Ascending aorta (tissue), 2 donors: Measurements from ENCODE around the gene SOSTDC1. TPM values are rescaled to one million over a fixed set of nuclear protein-coding genes. Genes with fewer than 3 reads are reported as not detected.

Experiments used
- DNase-seq, 2 donors: peaks; one replicate each; pipeline ENCODE4 v3.0.0-alpha.2; 2019; ENCODE audit warnings: low spot score in 2 of 2
- H3K27ac ChIP-seq, 2 donors: fragments of 200-600 bp; sonication (generic); one replicate each; pipeline ENCODE4 v1.5.1; 2016 to 2017; ENCODE audit warnings: mild to moderate bottlenecking in 1 of 2
- H3K27me3 ChIP-seq: fragments of 200-600 bp; sonication (generic); one replicate; pipeline ENCODE4 v1.5.1; 2017
- H3K36me3 ChIP-seq, 2 donors: fragments of 200-600 bp; sonication (generic); one replicate each; pipeline ENCODE4 v1.5.1; 2016
- H3K4me1 ChIP-seq, 2 donors: fragments of 200-600 bp; sonication (generic); one replicate each; pipeline ENCODE4 v1.5.1; 2016 to 2017; ENCODE audit warnings: mild to moderate bottlenecking in 1 of 2
- H3K4me3 ChIP-seq, 2 donors: fragments of 200-600 bp; sonication (generic); one replicate each; pipeline ENCODE4 v1.5.1; 2016 to 2017; ENCODE audit warnings: mild to moderate bottlenecking in 1 of 2
- H3K9me3 ChIP-seq, 2 donors: fragments of 200-600 bp; sonication (generic); one replicate each; pipeline ENCODE4 v1.5.1; 2016
- CTCF ChIP-seq, 3 experiments: fragments of 200-600 bp in 2 of 3; fragments of 450-650 bp in 1 of 3; sonication (generic) in 2 of 3; IDR thresholded peaks; one replicate each; pipeline ENCODE4 v1.5.1; 2016 to 2019; ENCODE audit warnings: antibody characterized with exemption in 3 of 3, mild to moderate bottlenecking in 1 of 3, moderate library complexity in 1 of 3
- intact Hi-C: fragments of 100-400 bp; cut with DNase I; formaldehyde crosslinking; loops from one replicate; pipeline ENCODE4 v1.15.1; 2023
- total RNA-seq: library from RNA; depleted of rRNA; stranded (reverse); fragments of >200 nt; gene quantifications from one replicate; pipeline ENCODE4 v1.1.0, GENCODE V29; 2016

SOSTDC1 gene
- total RNA-seq, 1 donor from 2014 or later, result not detected

- H3K27ac ChIP-seq, result peak overlapping the region; percentile 98
- TF ChIP-seq CTCF (IDR thresholded peaks at IDR 0.05), result no peak
- no peak for DNase-seq
- no peaks in the 10 kb centered on the region for H3K9me3 ChIP-seq
- H3K27me3 ChIP-seq, result no peaks in the 10 kb centered on the region
- no peaks in the 10 kb centered on the region for H3K36me3 ChIP-seq
- peaks cover 0 to 11% of the 10 kb centered on the region in 2 donors for H3K4me1 ChIP-seq
- intact Hi-C loops, result no loop called here
- peak overlapping the region; percentile 84 to 95 for H3K4me3 ChIP-seq
Measured at GRCh38 chr7:16420329-16420648, 45.2 kb downstream of the SOSTDC1 start.

- Histone ChIP-seq H3K27ac (peak overlapping the region; percentile 98), H3K27me3 (no peaks in the 10 kb centered on the region)
- intact Hi-C loops, result no loop called here
Measured at GRCh38 chr7:16419859-16420258, 45.7 kb downstream of the SOSTDC1 start.

GRCh38 chr7:16419126-16419525 lies 46.4 kb downstream of the SOSTDC1 start:
- Histone ChIP-seq H3K27ac (no peak overlapping the region), H3K27me3 (no peaks in the 10 kb centered on the region), H3K4me3 (no peak overlapping the region), H3K9me3 (no peaks in the 10 kb centered on the region), H3K4me1 (peaks cover 0 to 11% of the 10 kb centered on the region in 2 donors), H3K36me3 (no peaks in the 10 kb centered on the region)
- no peak for TF ChIP-seq CTCF (IDR thresholded peaks at IDR 0.05)
- intact Hi-C loops, result no loop called here
- DNase-seq, result no peak

More at GRCh38 chr7:16419859-16420258, 45.7 kb downstream of the SOSTDC1 start:
- TF ChIP-seq CTCF (IDR thresholded peaks at IDR 0.05), result no peak
- Histone ChIP-seq H3K36me3 (no peaks in the 10 kb centered on the region), H3K4me1 (peaks cover 0 to 11% of the 10 kb centered on the region in 2 donors), H3K9me3 (no peaks in the 10 kb centered on the region), H3K4me3 (peak overlapping the region in 1 of 2 donors; percentile 95)
- no peak for DNase-seq

GRCh38 chr7:16417906-16418305 lies 47.6 kb downstream of the SOSTDC1 start:
- Histone ChIP-seq H3K27ac (no peak overlapping the region), H3K4me1 (peaks cover 0 to 11% of the 10 kb centered on the region in 2 donors), H3K4me3 (no peak overlapping the region), H3K9me3 (no peaks in the 10 kb centered on the region), H3K36me3 (no peaks in the 10 kb centered on the region), H3K27me3 (no peaks in the 10 kb centered on the region)
- no peak for DNase-seq
- intact Hi-C loops, result no loop called here
- TF ChIP-seq CTCF (IDR thresholded peaks at IDR 0.05), result no peak

GRCh38 chr7:16416289-16417282 lies 49.0 kb downstream of the SOSTDC1 start:
- Histone ChIP-seq H3K9me3 (no peaks in the 10 kb centered on the region), H3K27me3 (no peaks in the 10 kb centered on the region), H3K4me1 (peaks cover 0 to 7% of the 10 kb centered on the region in 2 donors), H3K27ac (no peak overlapping the region), H3K4me3 (no peak overlapping the region), H3K36me3 (no peaks in the 10 kb centered on the region)
- intact Hi-C loops, result no loop called here
- TF ChIP-seq CTCF (IDR thresholded peaks at IDR 0.05), result no peak
- no peak for DNase-seq
